Measurements from ENCODE around the gene CLDN18. TPM values are rescaled to one million over a fixed set of nuclear protein-coding genes. Genes with fewer than 3 reads are reported as not detected.

CLDN18 gene
- total and polyA plus RNA-seq, 2 donors (not counting 3 experiments of a cell fraction or from before 2014, with no cell fraction given): not detected

DNA sequence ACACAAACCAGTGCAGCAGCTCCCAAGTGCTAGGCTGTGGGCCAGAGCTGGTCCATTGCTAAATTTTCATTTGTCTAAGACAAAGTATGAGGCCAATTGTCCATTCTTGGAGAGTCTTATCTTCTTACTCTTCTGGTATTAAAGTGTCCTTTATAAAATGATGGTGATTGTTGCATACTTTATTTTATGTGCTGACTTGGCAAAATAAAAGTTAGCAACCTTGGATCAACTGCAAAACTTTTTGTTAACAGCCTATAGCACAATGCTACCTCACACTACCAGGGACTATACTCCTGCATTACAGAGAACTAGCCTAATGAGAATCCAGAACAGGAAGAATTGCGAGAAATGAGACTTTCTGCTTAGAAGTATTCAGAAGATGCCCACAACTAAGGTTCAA, 44.1 kb downstream of the CLDN18 start:
- H3K36me3 ChIP-seq (ENCODE audit: control insufficient read depth in 2 of 2, extremely low read depth in 1 of 2, insufficient read depth in 2 of 2, low read length in 2 of 2): no peaks in the 10 kb centered on the region
- no peaks in the 10 kb centered on the region for H3K79me2 ChIP-seq (ENCODE audit: control insufficient read depth, insufficient read depth, low read length)
- FAIRE-seq (no peak), DNase-seq (ENCODE audit: low read depth, low spot score) (no peak)
- no peak overlapping the region for H2AFZ ChIP-seq (ENCODE audit: low read depth, low read length)
- no peak overlapping the region for H3K27ac ChIP-seq (ENCODE audit: insufficient read depth, low read depth, low read length)
- H3K9me3 ChIP-seq (replicated peaks; ENCODE audit: control insufficient read depth, insufficient read depth, low read length): no peaks in the 10 kb centered on the region
- H3K4me2 ChIP-seq (ENCODE audit: insufficient read depth, low read length): no peak overlapping the region
- TF ChIP-seq, protein P1, sequence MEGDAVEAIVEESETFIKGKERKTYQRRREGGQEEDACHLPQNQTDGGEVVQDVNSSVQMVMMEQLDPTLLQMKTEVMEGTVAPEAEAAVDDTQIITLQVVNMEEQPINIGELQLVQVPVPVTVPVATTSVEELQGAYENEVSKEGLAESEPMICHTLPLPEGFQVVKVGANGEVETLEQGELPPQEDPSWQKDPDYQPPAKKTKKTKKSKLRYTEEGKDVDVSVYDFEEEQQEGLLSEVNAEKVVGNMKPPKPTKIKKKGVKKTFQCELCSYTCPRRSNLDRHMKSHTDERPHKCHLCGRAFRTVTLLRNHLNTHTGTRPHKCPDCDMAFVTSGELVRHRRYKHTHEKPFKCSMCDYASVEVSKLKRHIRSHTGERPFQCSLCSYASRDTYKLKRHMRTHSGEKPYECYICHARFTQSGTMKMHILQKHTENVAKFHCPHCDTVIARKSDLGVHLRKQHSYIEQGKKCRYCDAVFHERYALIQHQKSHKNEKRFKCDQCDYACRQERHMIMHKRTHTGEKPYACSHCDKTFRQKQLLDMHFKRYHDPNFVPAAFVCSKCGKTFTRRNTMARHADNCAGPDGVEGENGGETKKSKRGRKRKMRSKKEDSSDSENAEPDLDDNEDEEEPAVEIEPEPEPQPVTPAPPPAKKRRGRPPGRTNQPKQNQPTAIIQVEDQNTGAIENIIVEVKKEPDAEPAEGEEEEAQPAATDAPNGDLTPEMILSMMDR (IDR thresholded peaks at IDR 0.05; ENCODE audit: extremely low read depth in 1 of 2, insufficient read depth in 1 of 2, low read depth in 1 of 2, low read length in 2 of 2): no peak
- TF ChIP-seq POLR2A (IDR thresholded peaks at IDR 0.05; ENCODE audit: low read depth, low read length) (no peak), JUN (IDR thresholded peaks at IDR 0.05; ENCODE audit: borderline replicate concordance, insufficient read depth, insufficient read length, low read depth) (no peak), POLR2AphosphoS5 (IDR thresholded peaks at IDR 0.05; ENCODE audit: insufficient read depth, low read depth, low read length) (no peak), MYC (IDR thresholded peaks at IDR 0.05; ENCODE audit: low read depth, low read length) (no peak), FOS (IDR thresholded peaks at IDR 0.05; ENCODE audit: borderline replicate concordance, insufficient read depth, low read length) (no peak), GATA2 (IDR thresholded peaks at IDR 0.05; ENCODE audit: insufficient read depth, insufficient read length, low read depth, low read length) (no peak), EZH2 (IDR thresholded peaks at IDR 0.05; ENCODE audit: borderline replicate concordance, low read depth, low read length, severe bottlenecking) (no peak)
- TF ChIP-seq, protein P2, sequence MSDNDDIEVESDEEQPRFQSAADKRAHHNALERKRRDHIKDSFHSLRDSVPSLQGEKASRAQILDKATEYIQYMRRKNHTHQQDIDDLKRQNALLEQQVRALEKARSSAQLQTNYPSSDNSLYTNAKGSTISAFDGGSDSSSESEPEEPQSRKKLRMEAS (IDR thresholded peaks at IDR 0.05; ENCODE audit: insufficient read depth, insufficient read length): no peak
- CTCF ChIA-PET: interaction anchor here (1.0 to 3.4 kb wide), 4 partner anchors 7 to 948 kb away, joined by 3 to 30 read pairs (median 20); partner anchors contain the start of gene DZIP1L
- no peaks in the 10 kb centered on the region for H3K4me1 ChIP-seq (ENCODE audit: control insufficient read depth, extremely low read depth, insufficient read depth, low read length)
- H3K9ac ChIP-seq (replicated peaks; ENCODE audit: extremely low read depth, insufficient read depth, low read length): no peak overlapping the region
- H3K27me3 ChIP-seq (ENCODE audit: control insufficient read depth in 2 of 2, insufficient read depth in 2 of 2, low read length in 2 of 2): no peaks in the 10 kb centered on the region
- H3K4me3 ChIP-seq (replicated peaks in 1 of 3; ENCODE audit: insufficient read depth in 1 of 3, low read depth in 1 of 3, low read length in 3 of 3): no peak overlapping the region
- no peaks in the 10 kb centered on the region for H4K20me1 ChIP-seq (replicated peaks; ENCODE audit: control insufficient read depth, extremely low read depth, insufficient read depth, low read length)
- no peaks in the 10 kb centered on the region for H3K9me1 ChIP-seq (replicated peaks; ENCODE audit: control insufficient read depth, extremely low read depth, insufficient read depth, low read length)
- intact Hi-C loops (cut with micrococcal nuclease) (no loop called here), dilution Hi-C loops (cut with MboI; ENCODE audit: extremely low pct_ligation_motif_present, low sequenced_read_pairs) (no loop called here)
- POLR2A ChIA-PET: no interaction called here
- no TSS peak for BruUV-seq (replicated peaks)
